Activated CD4-positive, alpha-beta T cell treated with anti-CD3 and anti-CD28 coated beads, Interleukin-2, amount 10 ng/mL, durations not matched to agents 24 days and 14 days (primary cell): ENCODE results near the gene FBXL13. TPM values are rescaled to one million over a fixed set of nuclear protein-coding genes. Genes with fewer than 3 reads are reported as not detected.
"Not testable (repeated sequence)": the region's sequence is repeated elsewhere in the genome, so short reads cannot be mapped to it uniquely, and the experiment has no call there.

Source experiments
- DNase-seq: peaks from one replicate; pipeline ENCODE4 v3.0.0; 2022
- H3K27ac Mint-ChIP-seq: one replicate; pipeline ENCODE4 v1.8.0; 2022; ENCODE audit warnings: mild to moderate bottlenecking, mixed read lengths
- H3K27me3 Mint-ChIP-seq: one replicate; pipeline ENCODE4 v1.8.0; 2022; ENCODE audit warnings: mixed read lengths
- H3K36me3 Mint-ChIP-seq: one replicate; pipeline ENCODE4 v1.8.0; 2022; ENCODE audit warnings: low read depth, mild to moderate bottlenecking, mixed read lengths
- H3K4me1 Mint-ChIP-seq: one replicate; pipeline ENCODE4 v1.8.0; 2021; ENCODE audit warnings: mixed read lengths
- H3K4me3 Mint-ChIP-seq: one replicate; pipeline ENCODE4 v1.8.0; 2022; ENCODE audit warnings: mild to moderate bottlenecking, moderate library complexity, mixed read lengths
- H3K9me3 Mint-ChIP-seq: one replicate; pipeline ENCODE4 v1.8.0; 2021; ENCODE audit warnings: mixed read lengths
- intact Hi-C: fragments of 100-400 bp; cut with micrococcal nuclease; formaldehyde crosslinking; loops from one replicate; pipeline ENCODE4 v1.15.1; 2023
- total RNA-seq: library from RNA; stranded (reverse); gene quantifications from 2 replicates; pipeline ENCODE4 v1.2.3, GENCODE V29; 2022

FBXL13 gene
- total RNA-seq, 1 donor from 2014 or later: 0.09 TPM

DNA sequence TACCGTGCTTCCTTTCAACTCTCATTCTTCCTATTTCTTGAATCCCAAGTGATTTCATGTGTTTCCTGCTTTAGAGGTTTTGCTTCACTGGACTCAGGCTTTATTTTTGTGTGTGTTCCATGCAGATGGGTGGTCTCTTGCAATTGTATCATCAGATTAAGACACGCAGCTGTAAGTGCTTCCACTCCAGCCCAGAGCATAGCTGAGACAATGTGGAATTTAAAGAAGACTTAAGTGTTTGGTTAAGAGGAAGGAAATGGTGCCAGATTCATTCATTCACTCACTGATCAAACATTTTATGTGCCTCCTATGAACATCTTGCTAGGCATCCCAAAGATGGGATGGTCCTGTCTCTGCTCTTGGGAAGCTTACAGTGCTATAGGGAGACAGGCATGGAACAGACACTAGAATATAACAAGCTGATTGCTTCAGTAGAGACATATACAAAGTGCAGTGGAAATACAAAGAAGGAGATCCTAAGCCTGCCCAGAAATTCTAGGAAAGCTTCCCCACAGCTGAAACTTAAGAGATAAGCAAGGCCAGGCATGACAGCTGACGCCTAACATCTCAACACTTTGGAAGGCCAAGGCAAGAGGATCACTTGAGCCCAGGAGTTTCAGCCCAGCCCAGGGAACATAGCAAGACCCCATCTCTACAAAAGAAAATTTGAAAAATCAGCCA lies 207.9 kb downstream of the FBXL13 start:
- Mint-ChIP-seq H3K36me3 (no peaks in the 10 kb centered on the region), H3K4me1 (peaks cover 5% of the 10 kb centered on the region), H3K9me3 (peaks cover 5% of the 10 kb centered on the region), H3K27ac (no peak overlapping the region), H3K27me3 (peaks cover 10% of the 10 kb centered on the region), H3K4me3 (no peak overlapping the region)
- intact Hi-C loops: no loop called here
- no peak for DNase-seq

DNA sequence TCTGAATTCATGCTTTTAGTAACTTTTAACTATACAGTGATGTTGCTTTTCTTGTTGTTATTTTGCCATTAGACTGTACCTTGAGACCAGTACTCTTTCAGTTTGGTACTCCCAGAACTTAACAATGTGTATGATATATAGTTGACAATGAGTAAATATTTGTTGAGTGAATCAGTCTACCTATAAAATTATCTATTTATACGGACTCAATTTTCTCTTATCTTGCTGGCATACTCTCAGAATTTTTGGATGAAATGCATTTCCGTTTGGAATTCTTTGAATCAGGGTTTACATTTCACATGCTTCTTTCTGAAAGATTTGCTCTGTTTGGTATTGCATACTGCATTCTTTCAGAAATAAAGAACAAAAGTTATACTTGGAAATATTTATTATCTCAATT lies 209.6 kb downstream of the FBXL13 start:
- Mint-ChIP-seq H3K9me3 (peaks cover 3% of the 10 kb centered on the region), H3K27me3 (peaks cover 9% of the 10 kb centered on the region), H3K4me3 (no peak overlapping the region), H3K4me1 (peaks cover 5% of the 10 kb centered on the region), H3K27ac (no peak overlapping the region), H3K36me3 (no peaks in the 10 kb centered on the region)
- intact Hi-C loops: no loop called here
- no peak for DNase-seq

DNA sequence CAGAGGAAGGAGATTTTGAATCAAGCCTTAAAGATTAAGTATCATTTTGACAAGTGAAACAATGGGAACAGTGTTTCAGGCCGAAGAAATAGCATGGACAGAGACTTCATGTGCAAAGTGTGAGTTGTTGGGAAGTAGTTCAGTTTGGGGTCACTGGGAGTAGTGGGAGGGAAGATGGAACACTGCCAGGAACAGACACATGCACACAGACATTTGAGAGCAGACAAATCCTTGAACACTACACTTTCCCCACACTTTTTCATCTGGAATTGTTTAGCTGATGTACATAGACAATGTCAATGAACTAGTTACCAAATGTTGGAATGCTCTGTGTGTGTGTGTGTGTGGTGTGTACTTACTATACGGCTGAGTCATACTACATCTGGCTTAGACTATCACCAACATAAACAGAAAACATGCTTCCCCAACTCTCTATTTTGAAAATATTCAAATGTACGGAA lies 214.2 kb downstream of the FBXL13 start:
- no peak for DNase-seq
- intact Hi-C loops: no loop called here
- no peaks in the 10 kb centered on the region for H3K4me1 Mint-ChIP-seq
- H3K27me3 Mint-ChIP-seq: peaks cover 18% of the 10 kb centered on the region
- no peak overlapping the region for H3K27ac Mint-ChIP-seq
- H3K36me3 Mint-ChIP-seq: no peaks in the 10 kb centered on the region
- H3K9me3 Mint-ChIP-seq: no peaks in the 10 kb centered on the region
- H3K4me3 Mint-ChIP-seq: no peak overlapping the region

DNA sequence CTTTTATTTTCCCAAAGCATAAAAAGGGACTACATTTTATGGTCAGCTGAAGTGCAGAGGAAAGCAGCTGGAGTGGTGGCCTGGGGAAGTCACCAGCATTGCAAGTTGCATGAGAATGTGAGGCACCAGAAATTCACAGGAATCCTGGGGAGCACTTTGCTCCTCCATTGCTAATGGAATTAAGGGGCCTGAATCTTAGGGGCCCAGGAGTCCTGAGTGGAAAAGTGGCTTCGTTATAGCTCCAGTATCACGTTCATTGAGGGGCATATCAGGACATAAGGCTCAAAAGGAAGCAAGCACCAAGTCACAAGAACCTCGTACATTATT lies 214.8 kb downstream of the FBXL13 start:
- no peak overlapping the region for H3K27ac Mint-ChIP-seq
- H3K36me3 Mint-ChIP-seq: no peaks in the 10 kb centered on the region
- no peak for DNase-seq
- intact Hi-C loops: no loop called here
- peaks cover 18% of the 10 kb centered on the region for H3K27me3 Mint-ChIP-seq
- H3K4me3 Mint-ChIP-seq: no peak overlapping the region
- H3K4me1 Mint-ChIP-seq: no peaks in the 10 kb centered on the region
- no peaks in the 10 kb centered on the region for H3K9me3 Mint-ChIP-seq

DNA sequence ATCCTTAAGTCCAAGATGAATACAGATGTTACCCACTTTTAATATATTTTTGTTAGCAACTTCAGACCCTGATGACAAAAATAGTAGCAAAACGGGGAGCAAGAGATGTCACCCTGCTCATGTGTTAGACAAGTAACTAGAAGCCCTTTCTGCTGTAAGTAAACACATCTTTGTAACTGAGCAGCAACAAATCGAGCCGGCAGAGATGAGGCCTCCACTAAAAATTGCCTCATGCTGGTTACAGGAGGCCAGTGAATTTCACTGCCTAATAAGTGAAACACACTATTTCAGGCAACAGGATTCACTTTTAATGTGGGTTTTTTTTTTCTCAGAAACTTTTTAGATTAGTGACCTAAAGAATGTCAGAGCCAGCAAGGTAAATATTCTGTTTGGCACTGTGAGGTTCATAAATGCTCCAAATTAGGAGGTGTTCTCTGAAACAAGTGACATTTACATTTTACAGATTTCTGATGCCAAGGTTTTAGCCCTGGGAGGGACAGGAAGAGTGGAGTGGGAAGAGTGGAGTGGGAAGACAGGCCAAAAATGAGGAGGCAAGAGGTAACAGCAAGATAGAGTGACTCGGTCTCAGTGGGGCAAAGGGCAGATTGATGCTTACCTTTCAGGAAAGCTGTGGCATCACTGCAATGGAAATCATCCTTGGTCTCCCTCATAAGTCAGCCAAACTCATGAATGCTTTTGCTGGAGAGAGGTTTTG lies 215.4 kb downstream of the FBXL13 start:
- no peak overlapping the region for H3K4me3 Mint-ChIP-seq
- H3K4me1 Mint-ChIP-seq: no peaks in the 10 kb centered on the region
- no peak overlapping the region for H3K27ac Mint-ChIP-seq
- no peaks in the 10 kb centered on the region for H3K9me3 Mint-ChIP-seq
- intact Hi-C loops: no loop called here
- H3K36me3 Mint-ChIP-seq: no peaks in the 10 kb centered on the region
- H3K27me3 Mint-ChIP-seq: peaks cover 18% of the 10 kb centered on the region
- no peak for DNase-seq

DNA sequence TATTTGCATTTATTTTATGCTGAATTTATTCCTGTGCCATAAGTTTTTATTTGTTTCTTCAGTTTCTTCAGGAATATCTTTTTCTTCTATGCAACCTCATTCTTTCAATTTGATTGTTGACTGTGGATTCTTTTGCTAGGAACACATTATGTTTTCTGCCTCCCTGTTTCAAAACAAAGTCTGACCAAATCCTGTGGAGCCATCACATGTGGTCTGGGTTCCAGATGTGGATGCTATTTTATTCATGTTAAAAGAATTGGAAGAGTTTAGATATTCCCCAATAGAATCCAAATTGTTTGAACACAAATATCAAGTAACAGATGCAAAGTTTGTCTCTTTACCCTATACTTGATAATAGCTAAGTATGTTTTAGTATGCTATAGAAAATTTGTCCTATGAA lies 218.6 kb downstream of the FBXL13 start:
- Mint-ChIP-seq H3K9me3 (peaks cover 13% of the 10 kb centered on the region), H3K27me3 (peaks cover 20% of the 10 kb centered on the region), H3K4me3 (no peak overlapping the region), H3K4me1 (no peaks in the 10 kb centered on the region), H3K36me3 (no peaks in the 10 kb centered on the region), H3K27ac (no peak overlapping the region)
- no peak for DNase-seq
- intact Hi-C loops: no loop called here

DNA sequence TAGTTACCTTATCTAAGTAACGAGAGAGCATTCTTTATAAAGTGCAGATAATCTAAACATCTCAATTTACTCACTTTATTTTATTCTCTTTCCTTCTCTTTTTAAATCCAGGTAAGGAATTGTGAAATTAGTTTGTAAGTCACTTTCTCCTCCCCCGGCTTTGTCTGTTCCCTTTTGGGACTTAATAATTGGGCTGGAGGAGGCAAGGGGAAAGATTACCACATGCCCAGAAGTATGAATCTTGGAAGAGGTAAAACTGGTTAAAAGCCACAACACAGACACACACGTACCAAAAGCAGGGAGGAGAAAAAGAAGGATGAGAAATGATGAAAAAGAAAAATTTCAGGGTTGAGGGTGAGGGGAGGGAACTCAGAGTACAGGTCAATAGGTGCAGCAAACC lies 225.1 kb downstream of the FBXL13 start:
- DNase-seq: no peak
- H3K36me3 Mint-ChIP-seq: no peaks in the 10 kb centered on the region
- intact Hi-C loops: no loop called here

DNA sequence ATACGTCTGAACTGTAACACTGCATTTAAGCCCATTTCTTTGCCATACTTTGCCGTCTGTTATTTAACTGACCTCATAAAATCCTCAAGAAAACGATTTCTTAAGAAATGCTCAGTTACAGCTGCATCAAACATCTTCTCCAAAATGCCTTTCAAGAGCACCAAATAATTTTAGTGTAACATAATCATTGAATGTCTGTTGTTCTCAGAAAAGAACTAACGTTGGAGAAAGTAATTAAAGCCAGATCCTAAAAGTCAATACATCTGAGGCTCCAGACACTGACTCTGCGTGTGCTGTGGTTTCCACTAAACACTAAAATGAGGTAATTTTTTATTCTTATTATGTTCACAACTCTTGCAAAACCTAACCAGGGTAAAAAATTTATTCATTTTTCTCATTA lies 225.5 kb downstream of the FBXL13 start:
- peaks cover 14% of the 10 kb centered on the region for H3K27me3 Mint-ChIP-seq
- intact Hi-C loops: no loop called here
- DNase-seq: no peak
- H3K4me1 Mint-ChIP-seq: no peaks in the 10 kb centered on the region
- peaks cover 13% of the 10 kb centered on the region for H3K9me3 Mint-ChIP-seq
- H3K27ac Mint-ChIP-seq: no peak overlapping the region
- H3K36me3 Mint-ChIP-seq: no peaks in the 10 kb centered on the region
- no peak overlapping the region for H3K4me3 Mint-ChIP-seq

More for the DNA sequence above, 225.1 kb downstream of the FBXL13 start:
- no peak overlapping the region for H3K27ac Mint-ChIP-seq
- H3K4me3 Mint-ChIP-seq: no peak overlapping the region
- H3K27me3 Mint-ChIP-seq: peaks cover 14% of the 10 kb centered on the region
- no peaks in the 10 kb centered on the region for H3K4me1 Mint-ChIP-seq
- H3K9me3 Mint-ChIP-seq: peaks cover 13% of the 10 kb centered on the region

DNA sequence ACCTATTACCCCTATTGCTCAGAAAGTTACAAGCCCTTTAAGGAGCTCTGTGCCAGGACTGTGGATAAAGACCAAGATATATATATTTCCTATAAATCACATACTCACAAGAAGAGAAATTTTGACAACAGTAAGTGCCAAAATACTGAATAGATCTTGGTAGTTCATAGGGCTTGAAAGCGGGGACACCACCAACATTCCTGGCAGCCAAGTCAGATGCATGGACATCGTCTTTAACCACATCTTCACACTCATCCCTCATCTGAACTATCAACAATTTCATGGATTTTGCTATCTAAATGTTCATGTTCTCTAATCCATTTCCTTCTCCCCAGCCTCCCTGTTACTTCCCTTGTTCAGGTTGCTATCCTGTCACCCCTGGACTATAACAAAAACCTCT lies 229.2 kb downstream of the FBXL13 start:
- Mint-ChIP-seq H3K9me3 (no peaks in the 10 kb centered on the region), H3K36me3 (no peaks in the 10 kb centered on the region)

DNA sequence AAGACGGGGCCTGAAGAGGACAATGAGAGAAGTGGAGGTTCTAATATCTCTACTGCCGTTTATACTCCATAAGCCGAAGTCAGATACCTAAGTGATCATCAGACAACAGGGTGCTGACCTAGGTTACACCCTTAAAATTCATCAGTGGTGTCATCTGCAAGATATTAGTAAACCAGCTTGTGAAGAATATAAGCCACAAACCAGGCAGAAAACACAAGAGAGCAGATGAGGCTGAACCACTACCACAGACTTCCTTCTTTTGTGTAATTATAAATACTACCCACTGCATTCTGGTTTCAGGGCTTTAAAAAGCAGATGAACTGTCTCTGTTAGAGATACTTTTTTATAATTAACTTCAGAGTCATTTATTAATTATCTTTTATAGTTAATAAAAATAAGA lies 230.7 kb downstream of the FBXL13 start:
- DNase-seq: no peak
- Mint-ChIP-seq H3K4me3 (no peak overlapping the region), H3K9me3 (no peaks in the 10 kb centered on the region), H3K36me3 (no peaks in the 10 kb centered on the region), H3K4me1 (no peaks in the 10 kb centered on the region), H3K27ac (no peak overlapping the region), H3K27me3 (peaks cover 5% of the 10 kb centered on the region)
- intact Hi-C loops: no loop called here

More for the DNA sequence above, 229.2 kb downstream of the FBXL13 start:
- Mint-ChIP-seq H3K27me3 (peaks cover 4% of the 10 kb centered on the region), H3K4me1 (no peaks in the 10 kb centered on the region), H3K4me3 (no peak overlapping the region), H3K27ac (no peak overlapping the region)
- intact Hi-C loops: no loop called here
- no peak for DNase-seq

DNA sequence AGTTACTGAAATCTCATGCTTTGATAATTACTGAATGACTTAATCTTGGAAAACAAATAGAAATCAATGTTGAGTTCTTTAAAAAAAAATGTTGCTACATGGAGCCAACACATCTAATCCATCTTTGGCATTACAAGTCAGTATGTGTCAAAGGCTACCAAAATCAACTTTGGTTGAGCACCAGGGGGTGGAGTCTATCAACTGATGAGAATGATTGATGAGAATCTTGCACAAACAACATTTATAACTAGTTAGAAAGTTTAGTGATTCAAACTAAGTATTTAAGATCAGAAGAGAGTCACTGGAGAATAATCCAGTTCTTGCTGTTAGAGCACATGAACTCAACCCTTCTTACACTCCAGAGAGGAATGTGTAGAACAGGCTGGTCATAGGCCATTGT lies 232.3 kb downstream of the FBXL13 start:
- H3K4me1 Mint-ChIP-seq: no peaks in the 10 kb centered on the region
- peaks cover 9% of the 10 kb centered on the region for H3K27me3 Mint-ChIP-seq
- H3K36me3 Mint-ChIP-seq: no peaks in the 10 kb centered on the region
- no peak overlapping the region for H3K4me3 Mint-ChIP-seq
- DNase-seq: no peak
- no peak overlapping the region for H3K27ac Mint-ChIP-seq
- H3K9me3 Mint-ChIP-seq: no peaks in the 10 kb centered on the region
- intact Hi-C loops: no loop called here

DNA sequence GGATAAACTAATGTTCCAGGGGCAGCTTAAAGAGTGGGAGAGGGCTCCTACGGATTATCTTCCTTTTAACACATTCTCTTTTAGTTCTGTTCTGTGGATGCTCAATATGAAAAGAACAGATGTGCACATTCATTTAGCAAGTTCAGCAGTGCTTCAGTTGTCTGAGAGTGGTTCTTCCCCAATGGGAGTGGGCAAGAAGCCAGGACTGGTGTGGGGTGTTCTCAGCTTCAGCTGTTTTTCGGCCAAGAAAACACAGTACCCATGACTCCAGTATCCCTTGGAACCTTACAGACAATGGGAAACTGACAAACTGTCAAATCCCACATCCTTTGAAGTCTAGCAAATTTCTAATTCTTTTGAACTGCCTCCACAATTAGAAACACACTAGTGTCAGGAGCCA lies 233.3 kb downstream of the FBXL13 start:
- intact Hi-C loops: no loop called here
- no peak for DNase-seq

DNA sequence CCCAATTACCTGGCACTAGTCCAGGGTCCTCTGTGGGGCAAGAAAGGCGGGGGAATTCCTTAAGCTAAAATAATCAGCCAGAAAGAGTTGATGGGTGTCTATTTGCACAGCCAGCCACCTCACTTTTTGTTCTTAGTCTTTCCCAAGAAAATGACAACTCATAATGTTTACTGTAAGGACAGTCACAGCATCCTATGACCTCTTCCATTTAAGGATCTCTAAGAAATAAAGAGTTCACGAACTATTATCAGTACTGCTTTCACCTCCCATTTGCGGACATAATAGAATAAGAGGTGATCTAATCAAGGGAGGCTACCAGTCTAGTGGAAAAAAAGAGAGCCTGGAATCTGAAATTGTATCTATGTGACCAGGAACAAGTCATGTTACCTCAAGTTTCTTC lies 234.2 kb downstream of the FBXL13 start:
- H3K4me3 Mint-ChIP-seq: no peak overlapping the region
- H3K27me3 Mint-ChIP-seq: peaks cover 6% of the 10 kb centered on the region
- intact Hi-C loops: no loop called here
- H3K27ac Mint-ChIP-seq: no peak overlapping the region
- H3K9me3 Mint-ChIP-seq: no peaks in the 10 kb centered on the region
- DNase-seq: no peak
- H3K4me1 Mint-ChIP-seq: no peaks in the 10 kb centered on the region
- no peaks in the 10 kb centered on the region for H3K36me3 Mint-ChIP-seq

More for the DNA sequence above, 233.3 kb downstream of the FBXL13 start:
- no peak overlapping the region for H3K4me3 Mint-ChIP-seq
- no peaks in the 10 kb centered on the region for H3K36me3 Mint-ChIP-seq
- peaks cover 9% of the 10 kb centered on the region for H3K27me3 Mint-ChIP-seq
- no peak overlapping the region for H3K27ac Mint-ChIP-seq
- no peaks in the 10 kb centered on the region for H3K9me3 Mint-ChIP-seq
- H3K4me1 Mint-ChIP-seq: no peaks in the 10 kb centered on the region

DNA sequence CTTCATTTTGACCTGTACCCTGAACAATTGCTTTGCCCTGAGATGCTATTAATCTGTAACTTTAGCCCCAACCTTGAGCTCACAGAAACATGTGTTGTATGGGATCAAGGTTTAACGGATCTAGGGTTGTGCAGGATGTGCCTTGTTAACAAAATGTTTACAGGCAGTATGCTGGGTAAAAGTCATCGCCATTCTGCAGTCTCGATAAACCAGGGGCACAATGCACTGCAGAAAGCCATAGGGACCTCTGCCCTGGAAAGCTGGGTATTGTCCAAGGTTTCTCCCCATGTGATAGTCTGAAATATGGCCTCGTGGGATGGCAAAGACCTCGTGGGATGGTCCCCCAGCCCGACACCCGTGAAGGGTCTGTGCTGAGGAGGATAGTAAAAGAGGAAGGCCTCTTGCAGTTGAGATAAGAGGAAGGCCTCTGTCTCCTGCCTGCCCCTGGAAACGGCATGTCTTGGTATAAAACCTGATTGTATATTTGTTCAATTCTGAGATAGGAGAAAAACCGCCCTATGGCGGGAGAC lies 236.0 kb downstream of the FBXL13 start:
- DNase-seq, H3K9me3 Mint-ChIP-seq, intact Hi-C loops, H3K4me3 Mint-ChIP-seq, H3K36me3 Mint-ChIP-seq, H3K4me1 Mint-ChIP-seq, H3K27me3 Mint-ChIP-seq, H3K27ac Mint-ChIP-seq: not testable (repeated sequence)
